ENCODE results near the gene TMEM239. TPM values are rescaled to one million over a fixed set of nuclear protein-coding genes. Genes with fewer than 3 reads are reported as not detected.
"Not testable (repeated sequence)": the region's sequence is repeated elsewhere in the genome, so short reads cannot be mapped to it uniquely, and the experiment has no call there.

The TMEM239 gene
- total RNA-seq, 2 donors from 2014 or later: not detected

DNA sequence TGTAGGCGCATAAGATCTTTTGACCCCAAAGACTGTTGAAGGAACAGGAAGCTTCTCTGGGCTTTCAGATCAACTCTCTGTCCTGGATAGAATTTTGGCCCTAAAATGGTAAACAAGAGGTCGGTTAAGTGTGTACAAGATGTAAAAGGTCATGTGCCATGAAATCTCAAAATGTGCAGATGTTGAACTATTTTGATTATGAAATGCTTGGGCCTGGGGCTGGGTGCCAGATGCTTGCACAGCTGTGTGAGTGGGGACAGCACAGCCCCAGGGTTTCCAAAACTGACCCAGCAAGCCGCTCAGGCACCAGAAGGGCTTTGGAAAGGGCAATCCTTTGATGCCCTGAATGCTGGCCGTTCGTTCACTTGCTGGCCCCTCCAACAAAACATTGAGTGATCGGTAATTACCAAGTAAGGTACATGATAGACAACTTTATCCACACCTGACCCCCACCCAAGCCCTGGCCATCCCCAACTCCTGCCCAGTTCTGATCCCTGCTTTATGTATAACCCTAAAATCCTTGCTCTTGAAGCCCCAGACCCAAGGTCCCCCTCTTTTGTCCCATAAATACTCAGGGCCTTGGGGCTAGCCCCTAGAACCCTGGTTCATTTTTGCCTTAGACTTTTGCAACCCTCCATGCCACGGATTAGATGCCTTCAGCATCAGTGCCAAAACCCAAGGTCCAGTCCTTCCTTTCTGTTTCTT lies 1.9 kb downstream of the TMEM239 start:
- Mint-ChIP-seq H3K4me3 (no peak overlapping the region), H3K27ac (peak overlapping the region; percentile 5), H3K27me3 (peaks cover 27% of the 10 kb centered on the region), H3K4me1 (peaks cover 20% of the 10 kb centered on the region), H3K36me3 (ENCODE audit: low read depth) (peaks cover 4% of the 10 kb centered on the region)
- DNase-seq: no peak
- no peaks in the 10 kb centered on the region for H3K9me3 ChIP-seq (ENCODE audit: control insufficient read depth, low read length, poor library complexity, severe bottlenecking)
- ATAC-seq: no peak

DNA sequence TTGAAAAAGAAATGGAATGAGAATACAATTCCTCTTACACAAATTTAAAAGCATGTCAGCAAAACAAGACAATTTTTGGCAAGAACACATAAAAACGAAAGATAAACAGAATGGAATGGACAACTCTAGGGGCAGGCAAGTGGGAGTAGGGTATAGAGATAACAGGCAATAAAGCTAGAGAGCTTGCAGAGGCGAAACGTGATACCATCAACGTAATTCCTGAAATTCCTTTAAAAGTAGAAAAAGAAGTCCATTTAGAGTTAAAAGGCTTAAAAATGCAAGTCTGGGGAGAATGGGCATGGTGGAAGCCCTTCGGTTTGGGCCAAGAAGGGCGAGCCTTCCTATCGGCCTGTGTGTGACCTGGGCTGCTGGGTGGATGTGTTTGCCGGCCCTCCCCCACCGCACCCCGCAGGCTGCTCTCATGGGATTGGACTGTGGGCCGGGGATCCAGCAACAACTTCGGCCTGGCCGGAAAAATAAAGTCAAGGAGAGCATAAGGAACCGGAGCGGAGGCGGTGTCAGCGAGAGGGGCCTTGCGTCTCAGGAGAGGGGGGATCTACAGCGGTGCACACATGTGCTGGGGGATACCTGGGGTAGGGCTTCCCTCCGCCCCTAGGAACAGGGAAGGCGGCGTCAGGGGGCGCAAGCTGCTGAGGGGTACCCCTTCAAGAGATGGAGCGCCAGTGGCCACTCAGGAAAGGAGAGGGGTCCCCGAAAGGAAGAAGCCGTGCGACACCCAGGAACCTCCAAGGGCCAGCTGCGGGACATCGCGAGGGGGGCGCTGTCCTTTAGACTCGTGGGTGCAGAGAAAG lies 4.1 kb downstream of the TMEM239 start:
- H3K36me3 Mint-ChIP-seq (ENCODE audit: low read depth): peaks cover 4% of the 10 kb centered on the region
- H3K27ac Mint-ChIP-seq: peak overlapping the region; percentile 32
- ATAC-seq (no peak), DNase-seq (no peak)
- peaks cover 14% of the 10 kb centered on the region for H3K27me3 Mint-ChIP-seq
- H3K9me3 ChIP-seq (ENCODE audit: control insufficient read depth, low read length, poor library complexity, severe bottlenecking): no peaks in the 10 kb centered on the region
- peak overlapping the region; percentile 63 for H3K4me3 Mint-ChIP-seq
- H3K4me1 Mint-ChIP-seq: peaks cover 20% of the 10 kb centered on the region

DNA sequence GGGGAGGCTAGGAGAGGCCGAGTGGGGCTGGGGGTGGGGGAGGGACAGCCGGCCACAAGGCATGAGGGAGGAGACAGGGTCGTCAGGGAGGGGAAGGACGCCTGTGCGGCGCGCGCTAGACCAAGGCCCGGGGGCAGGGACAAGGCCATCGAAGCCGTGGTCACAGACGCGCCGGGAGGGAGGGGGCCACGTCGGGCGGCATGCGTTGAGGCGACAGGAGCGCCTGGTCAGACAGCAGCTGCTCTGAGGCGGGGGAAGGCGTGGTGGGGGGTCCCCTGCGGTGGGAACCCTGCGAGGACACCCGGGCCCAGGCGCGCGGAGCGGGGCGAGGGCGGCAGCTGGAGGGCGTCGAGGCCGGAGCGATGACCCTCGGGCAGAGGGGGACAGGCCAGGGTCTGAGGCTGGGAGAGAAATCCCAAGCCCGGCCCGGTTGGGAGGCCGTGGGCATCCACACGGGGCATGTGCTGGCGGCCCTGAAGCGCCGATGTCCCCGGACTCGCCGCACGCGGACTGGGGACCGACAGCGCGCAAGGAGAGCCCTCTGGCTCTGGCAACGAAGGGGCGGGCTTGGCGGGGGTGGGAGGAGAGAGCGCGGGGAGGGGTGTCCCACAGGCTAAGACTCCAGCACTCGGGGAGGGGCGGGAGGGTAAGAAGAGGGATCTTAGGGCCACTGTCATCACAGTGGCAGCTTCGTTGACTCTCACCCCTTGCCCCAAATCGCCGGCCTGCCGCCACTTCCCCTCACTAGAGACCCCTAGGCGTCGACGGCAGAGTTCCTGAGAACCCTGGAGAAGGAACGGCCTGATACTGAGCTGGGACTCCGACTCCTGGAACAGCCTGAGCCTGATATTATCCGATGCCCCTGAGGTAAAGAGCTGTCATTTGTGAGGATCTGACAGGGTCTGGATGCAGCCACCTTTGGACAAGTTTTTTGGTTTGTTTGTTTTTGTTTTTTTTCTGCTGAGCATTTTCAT lies 5.0 kb downstream of the TMEM239 start:
- Mint-ChIP-seq H3K36me3 (ENCODE audit: low read depth) (peaks cover 4% of the 10 kb centered on the region), H3K27ac (no peak overlapping the region), H3K27me3 (peaks cover 14% of the 10 kb centered on the region), H3K4me1 (peaks cover 24% of the 10 kb centered on the region), H3K4me3 (peak overlapping the region; percentile 89)
- no peaks in the 10 kb centered on the region for H3K9me3 ChIP-seq (ENCODE audit: control insufficient read depth, low read length, poor library complexity, severe bottlenecking)
- DNase-seq (no peak), ATAC-seq (no peak)

DNA sequence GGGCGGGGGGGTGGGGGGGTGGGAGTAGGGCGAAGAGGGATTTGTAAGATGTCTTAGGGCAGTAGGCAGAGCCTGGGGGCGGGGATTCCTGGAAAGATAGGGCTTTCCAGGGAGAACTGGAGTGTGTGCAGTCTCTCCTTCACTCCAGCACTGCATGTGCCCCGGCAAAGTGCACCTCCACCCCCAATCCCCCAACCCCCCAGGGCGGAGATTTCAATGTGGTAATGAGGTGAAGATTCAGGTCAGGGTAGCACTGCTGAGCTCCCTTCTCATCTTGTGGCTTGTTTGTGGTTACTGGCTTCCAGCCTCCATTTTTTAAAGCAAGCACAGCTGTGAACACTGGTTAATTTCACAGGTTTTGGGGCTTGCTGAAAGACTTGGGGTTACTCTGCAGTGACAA lies 5.9 kb downstream of the TMEM239 start:
- Mint-ChIP-seq H3K27ac (no peak overlapping the region), H3K4me1 (peaks cover 30% of the 10 kb centered on the region), H3K27me3 (peaks cover 21% of the 10 kb centered on the region), H3K36me3 (ENCODE audit: low read depth) (peaks cover 4% of the 10 kb centered on the region), H3K4me3 (peak overlapping the region; percentile 89)
- peak; percentile 97 for ATAC-seq
- no peaks in the 10 kb centered on the region for H3K9me3 ChIP-seq (ENCODE audit: control insufficient read depth, low read length, poor library complexity, severe bottlenecking)
- peak in 2 of 3 donors; percentile 29 to 38 for DNase-seq

DNA sequence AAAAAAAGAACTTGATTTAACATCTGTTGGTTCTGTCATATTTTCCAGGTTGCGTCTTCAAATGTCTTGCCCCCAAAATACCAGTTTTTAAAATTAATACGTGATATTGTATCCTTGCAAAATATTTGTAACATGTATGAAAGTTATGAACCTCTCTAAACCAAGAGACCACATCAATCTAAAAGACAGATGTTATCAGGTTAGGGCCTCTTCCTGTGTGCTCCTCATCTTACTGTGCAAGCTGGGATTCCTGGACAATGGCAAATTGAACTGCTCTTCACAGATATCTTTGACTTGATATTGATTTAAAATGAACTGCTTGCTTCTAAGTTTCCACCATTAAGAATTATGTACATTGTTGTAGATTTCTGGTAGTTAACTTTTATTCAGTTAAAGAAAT lies 9.6 kb downstream of the TMEM239 start:
- H3K27ac Mint-ChIP-seq: no peak overlapping the region
- DNase-seq (no peak), ATAC-seq (no peak)
- H3K4me1 Mint-ChIP-seq: peaks cover 27% of the 10 kb centered on the region
- H3K4me3 Mint-ChIP-seq: peak overlapping the region; percentile 70
- H3K27me3 Mint-ChIP-seq: peaks cover 17% of the 10 kb centered on the region
- no peaks in the 10 kb centered on the region for H3K9me3 ChIP-seq (ENCODE audit: control insufficient read depth, low read length, poor library complexity, severe bottlenecking)
- H3K36me3 Mint-ChIP-seq (ENCODE audit: low read depth): peaks cover 2% of the 10 kb centered on the region

DNA sequence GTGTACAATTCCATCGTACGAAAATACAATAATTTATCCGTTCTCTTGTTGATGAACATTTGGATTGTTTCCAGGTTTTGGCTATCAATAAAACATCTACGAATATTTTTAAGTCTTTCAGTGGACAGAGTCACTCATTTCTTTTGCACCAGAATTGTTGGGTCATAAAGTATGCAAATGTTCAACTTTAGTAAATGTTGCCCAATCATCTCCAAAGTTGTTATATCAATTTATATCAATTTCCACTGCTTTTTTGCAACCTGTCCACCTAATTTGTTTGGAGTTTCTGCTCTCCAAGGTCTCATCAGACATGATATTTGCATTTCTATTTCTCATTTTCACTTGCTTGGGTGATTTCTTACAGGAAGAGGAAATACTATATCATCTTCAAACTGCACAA lies 10.5 kb downstream of the TMEM239 start:
- peaks cover 2% of the 10 kb centered on the region for H3K36me3 Mint-ChIP-seq (ENCODE audit: low read depth)
- H3K4me1 Mint-ChIP-seq: peaks cover 24% of the 10 kb centered on the region
- ATAC-seq: no peak
- no peak for DNase-seq
- no peak overlapping the region for H3K27ac Mint-ChIP-seq
- H3K27me3 Mint-ChIP-seq: peaks cover 14% of the 10 kb centered on the region
- no peaks in the 10 kb centered on the region for H3K9me3 ChIP-seq (ENCODE audit: control insufficient read depth, low read length, poor library complexity, severe bottlenecking)
- H3K4me3 Mint-ChIP-seq: no peak overlapping the region

DNA sequence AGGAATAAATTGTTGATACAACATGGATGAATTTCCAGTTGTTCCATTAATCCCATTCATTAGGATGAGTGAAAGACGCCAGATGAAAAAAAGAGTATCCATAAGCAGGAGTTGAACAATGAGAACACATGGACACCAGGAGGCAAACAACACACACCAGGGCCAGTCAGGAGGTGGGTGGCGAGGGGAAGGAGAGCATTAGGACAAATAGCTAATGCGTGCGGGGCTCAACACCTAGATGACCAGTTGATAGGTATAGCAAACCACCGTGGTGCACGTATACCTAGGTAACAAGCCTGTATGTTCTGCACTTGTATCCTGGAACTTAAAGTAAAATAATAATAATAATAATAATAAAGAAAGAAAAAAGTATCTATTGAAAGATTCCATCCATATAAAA lies 13.2 kb downstream of the TMEM239 start:
- ATAC-seq (no peak), DNase-seq (no peak)
- H3K9me3 ChIP-seq (ENCODE audit: control insufficient read depth, low read length, poor library complexity, severe bottlenecking): no peaks in the 10 kb centered on the region
- H3K4me1 Mint-ChIP-seq: peaks cover 24% of the 10 kb centered on the region
- H3K4me3 Mint-ChIP-seq: no peak overlapping the region
- H3K36me3 Mint-ChIP-seq (ENCODE audit: low read depth): peaks cover 2% of the 10 kb centered on the region
- H3K27me3 Mint-ChIP-seq: peaks cover 12% of the 10 kb centered on the region
- no peak overlapping the region for H3K27ac Mint-ChIP-seq

DNA sequence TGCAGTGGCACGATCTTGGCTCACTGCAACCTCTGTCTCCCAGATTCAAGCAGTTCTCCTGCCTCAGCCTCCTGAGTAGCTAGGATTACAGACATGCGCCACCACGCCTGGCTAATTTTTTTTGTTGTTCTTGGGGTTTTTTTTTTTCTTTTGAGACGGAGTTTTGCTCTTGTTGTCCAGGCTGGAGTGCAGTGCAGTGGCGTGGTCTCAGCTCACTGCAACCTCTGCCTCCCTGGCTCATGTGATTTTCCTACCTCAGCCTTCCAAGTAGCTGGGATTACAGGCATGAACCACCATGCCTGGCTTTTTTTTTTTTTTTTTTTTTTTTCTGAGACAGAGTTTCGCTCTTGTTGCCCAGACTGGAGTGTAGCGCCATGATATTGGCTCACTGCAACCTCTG lies 15.0 kb downstream of the TMEM239 start:
- Mint-ChIP-seq H3K4me1 (peaks cover 17% of the 10 kb centered on the region), H3K27me3 (peaks cover 12% of the 10 kb centered on the region)
- not testable (repeated sequence) for H3K4me3 Mint-ChIP-seq; H3K27ac Mint-ChIP-seq; ATAC-seq; DNase-seq; H3K36me3 Mint-ChIP-seq (ENCODE audit: low read depth); H3K9me3 ChIP-seq (ENCODE audit: control insufficient read depth, low read length, poor library complexity, severe bottlenecking)

DNA sequence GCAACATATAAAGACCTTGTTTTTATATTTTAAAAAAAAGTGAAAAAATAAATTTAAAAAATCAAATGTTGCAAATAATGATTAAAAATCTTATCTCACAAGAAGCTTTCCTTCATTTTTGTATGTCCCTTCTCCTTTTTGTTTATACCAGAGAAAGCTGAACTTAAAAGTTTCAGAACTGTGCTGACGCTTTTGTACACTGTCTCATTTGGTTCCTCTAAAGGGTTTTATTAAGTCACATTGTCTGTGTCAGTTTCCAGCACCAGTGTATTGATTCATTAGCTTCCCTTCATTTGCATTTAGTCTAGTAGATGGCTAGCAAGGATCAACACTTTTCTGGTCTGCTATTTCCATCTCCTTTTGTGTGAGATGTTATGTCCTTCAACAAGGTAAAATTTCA lies 17.6 kb downstream of the TMEM239 start:
- H3K27me3 Mint-ChIP-seq: no peaks in the 10 kb centered on the region

DNA sequence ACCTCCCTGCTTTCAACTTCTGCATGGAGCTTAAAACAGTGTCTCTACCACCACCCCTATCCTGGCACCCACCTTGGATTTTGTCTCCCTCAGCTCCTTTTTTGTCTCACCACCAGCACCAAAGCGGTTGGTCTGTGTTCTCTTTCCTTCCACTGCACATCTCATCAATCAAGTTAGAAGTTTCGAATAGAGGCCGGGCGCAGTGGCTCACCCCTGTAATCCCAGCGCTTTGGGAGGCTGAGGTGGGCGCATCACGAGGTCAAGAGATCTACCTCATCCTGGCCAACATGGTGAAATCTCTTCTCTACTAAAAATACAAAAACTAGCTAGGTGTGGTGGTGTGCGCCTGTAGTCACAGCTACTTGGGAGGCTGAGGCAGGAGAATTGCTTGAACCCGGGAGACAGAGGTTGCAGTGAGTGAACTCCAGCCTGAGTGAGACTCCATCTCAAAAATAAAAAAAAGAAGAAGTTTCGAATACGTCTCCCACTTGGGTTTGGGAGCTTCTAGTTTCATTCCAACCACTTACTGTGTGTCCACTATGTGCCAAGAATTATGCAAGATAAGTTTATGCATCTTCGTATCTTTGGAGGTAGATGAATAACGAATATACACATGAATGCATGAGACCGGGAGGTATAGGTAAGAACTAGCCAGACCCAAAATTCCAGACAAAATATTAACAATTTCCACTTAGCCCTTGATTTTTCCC lies 18.4 kb downstream of the TMEM239 start:
- H3K4me1 Mint-ChIP-seq: peaks cover 21% of the 10 kb centered on the region
- H3K4me3 Mint-ChIP-seq: no peak overlapping the region
- H3K36me3 Mint-ChIP-seq (ENCODE audit: low read depth): peaks cover 7% of the 10 kb centered on the region
- H3K9me3 ChIP-seq (ENCODE audit: control insufficient read depth, low read length, poor library complexity, severe bottlenecking): no peaks in the 10 kb centered on the region
- ATAC-seq (no peak), DNase-seq (no peak)
- no peaks in the 10 kb centered on the region for H3K27me3 Mint-ChIP-seq
- no peak overlapping the region for H3K27ac Mint-ChIP-seq

More for the DNA sequence above, 17.6 kb downstream of the TMEM239 start:
- H3K4me3 Mint-ChIP-seq: no peak overlapping the region
- peaks cover 18% of the 10 kb centered on the region for H3K4me1 Mint-ChIP-seq
- peaks cover 7% of the 10 kb centered on the region for H3K36me3 Mint-ChIP-seq (ENCODE audit: low read depth)
- ATAC-seq (no peak), DNase-seq (no peak)
- H3K27ac Mint-ChIP-seq: no peak overlapping the region
- no peaks in the 10 kb centered on the region for H3K9me3 ChIP-seq (ENCODE audit: control insufficient read depth, low read length, poor library complexity, severe bottlenecking)

DNA sequence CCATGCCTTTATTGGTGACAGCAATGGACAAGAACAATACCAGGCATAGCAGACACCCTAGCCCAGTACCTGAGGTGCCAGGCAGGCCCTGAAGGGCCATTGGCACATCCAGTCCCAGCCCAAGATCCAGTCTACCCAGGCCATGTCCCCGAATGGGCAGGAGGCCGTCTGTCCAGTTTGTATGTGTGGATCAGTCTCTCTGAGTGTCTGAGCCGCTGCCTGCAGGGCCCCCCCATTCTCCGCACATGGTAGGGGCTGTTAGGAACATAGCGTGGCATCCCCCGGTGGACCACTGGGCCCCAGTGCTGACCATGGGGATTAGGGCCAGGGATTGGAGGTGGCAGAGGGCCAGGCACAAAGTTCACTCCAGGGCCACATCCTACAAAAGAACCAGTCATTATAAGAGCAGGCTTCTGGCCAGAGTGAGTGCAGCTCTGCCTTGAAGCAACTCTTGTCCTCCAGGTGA lies 19.2 kb downstream of the TMEM239 start:
- H3K27ac Mint-ChIP-seq: no peak overlapping the region
- peaks cover 5% of the 10 kb centered on the region for H3K36me3 Mint-ChIP-seq (ENCODE audit: low read depth)
- DNase-seq (no peak), ATAC-seq (no peak)
- no peak overlapping the region for H3K4me3 Mint-ChIP-seq
- no peaks in the 10 kb centered on the region for H3K9me3 ChIP-seq (ENCODE audit: control insufficient read depth, low read length, poor library complexity, severe bottlenecking)
- no peaks in the 10 kb centered on the region for H3K27me3 Mint-ChIP-seq
- peaks cover 22% of the 10 kb centered on the region for H3K4me1 Mint-ChIP-seq

DNA sequence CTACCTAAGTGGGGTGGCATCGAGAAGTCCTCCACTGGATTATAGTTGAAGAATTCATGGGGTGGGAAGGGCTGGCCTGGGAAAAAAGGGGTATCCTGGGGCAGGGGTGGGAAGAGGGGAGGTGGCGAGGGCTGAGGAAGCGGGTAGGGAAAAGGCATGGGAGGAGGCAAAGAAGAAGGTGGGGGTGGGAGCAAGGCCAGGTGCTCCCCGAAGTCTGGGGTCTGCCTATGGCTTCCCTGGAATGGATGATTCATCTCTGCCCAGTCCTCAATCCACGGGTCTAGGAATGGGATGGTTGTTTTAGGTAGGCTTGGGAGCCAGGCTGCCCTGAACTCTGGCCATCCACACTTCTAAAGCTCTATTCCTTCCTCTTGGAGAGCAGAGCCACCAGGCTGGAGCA lies 19.9 kb downstream of the TMEM239 start:
- Mint-ChIP-seq H3K36me3 (ENCODE audit: low read depth) (peaks cover 5% of the 10 kb centered on the region), H3K4me1 (peaks cover 22% of the 10 kb centered on the region), H3K4me3 (no peak overlapping the region), H3K27ac (peak overlapping the region; percentile 5), H3K27me3 (no peaks in the 10 kb centered on the region)
- DNase-seq (no peak), ATAC-seq (no peak)
- no peaks in the 10 kb centered on the region for H3K9me3 ChIP-seq (ENCODE audit: control insufficient read depth, low read length, poor library complexity, severe bottlenecking)
